H9 (cell line): ENCODE measurements around the gene ATAD5. TPM values are rescaled to one million over a fixed set of nuclear protein-coding genes. Genes with fewer than 3 reads are reported as not detected.
"Not testable (repeated sequence)": the region's sequence is repeated elsewhere in the genome, so short reads cannot be mapped to it uniquely, and the experiment has no call there.

ENCODE experiments used
- DNase-seq: peaks from one replicate; pipeline ENCODE4 v3.0.0-alpha.2; 2017
- H2AFZ ChIP-seq: one replicate; pipeline ENCODE4 v1.6.1; 2013; ENCODE audit warnings: mild to moderate bottlenecking, low read length, control low read depth, moderate library complexity
- H2AK5ac ChIP-seq: 2 replicates; pipeline ENCODE4 v1.6.1; 2013; ENCODE audit warnings: low read length, control low read depth, mixed read lengths; ENCODE audit not compliant: insufficient read length
- H2BK120ac ChIP-seq: one replicate; pipeline ENCODE4 v1.6.1; 2013; ENCODE audit warnings: low read depth, mild to moderate bottlenecking, low read length, control low read depth, inconsistent platforms; ENCODE audit not compliant: poor library complexity, severe bottlenecking
- H2BK12ac ChIP-seq: 2 replicates; pipeline ENCODE4 v1.6.1; 2013; ENCODE audit warnings: low read length, control low read depth, mixed read lengths, low read depth; ENCODE audit not compliant: insufficient read length
- H2BK15ac ChIP-seq: 2 replicates; pipeline ENCODE4 v1.6.1; 2013; ENCODE audit warnings: low read depth, low read length, control low read depth
- H2BK20ac ChIP-seq: one replicate; pipeline ENCODE4 v1.6.1; 2013; ENCODE audit warnings: low read depth, mild to moderate bottlenecking, low read length, control low read depth, inconsistent platforms; ENCODE audit not compliant: poor library complexity, severe bottlenecking
- H2BK5ac ChIP-seq: 2 replicates; pipeline ENCODE4 v1.6.1; 2013; ENCODE audit warnings: low read length, control low read depth, mixed read lengths; ENCODE audit not compliant: insufficient read length
- H3K14ac ChIP-seq: 2 replicates; pipeline ENCODE4 v1.6.1; 2013; ENCODE audit warnings: low read length, control low read depth; ENCODE audit not compliant: insufficient read depth
- H3K18ac ChIP-seq: 2 replicates; pipeline ENCODE4 v1.6.1; 2013; ENCODE audit warnings: low read depth, mild to moderate bottlenecking, mixed read lengths, low read length, control low read depth; ENCODE audit not compliant: insufficient read length
- H3K23ac ChIP-seq: 2 replicates; pipeline ENCODE4 v1.6.1; 2013; ENCODE audit warnings: low read length, control low read depth, mixed read lengths, low read depth; ENCODE audit not compliant: insufficient read length
- H3K23me2 ChIP-seq: 2 replicates; pipeline ENCODE4 v1.6.1; 2013; ENCODE audit warnings: low read depth, mild to moderate bottlenecking, mixed read lengths, low read length, control low read depth; ENCODE audit not compliant: insufficient read length, poor library complexity, severe bottlenecking
- H3K27ac ChIP-seq: 2 replicates; pipeline ENCODE4 v1.5.1; 2013; ENCODE audit warnings: low read length, control low read depth, mixed read lengths, low read depth; ENCODE audit not compliant: insufficient read length
- H3K27me3 ChIP-seq: 2 replicates; pipeline ENCODE4 v1.6.1; 2013; ENCODE audit warnings: low read length, control low read depth, inconsistent platforms; ENCODE audit not compliant: insufficient read depth
- H3K4ac ChIP-seq: 2 replicates; pipeline ENCODE4 v1.6.1; 2013; ENCODE audit warnings: low read depth, mild to moderate bottlenecking, control low read depth, inconsistent platforms, low read length, moderate library complexity
- H3K4me1 ChIP-seq: 2 replicates; pipeline ENCODE4 v1.6.1; 2013; ENCODE audit warnings: low read length, control low read depth, inconsistent platforms; ENCODE audit not compliant: insufficient read depth
- H3K4me2 ChIP-seq: 2 replicates; pipeline ENCODE4 v1.6.1; 2013; ENCODE audit warnings: low read length, control low read depth, mixed read lengths; ENCODE audit not compliant: insufficient read length, insufficient read depth
- H3K56ac ChIP-seq: 2 replicates; pipeline ENCODE4 v1.6.1; 2013; ENCODE audit warnings: low read depth, mild to moderate bottlenecking, mixed read lengths, low read length, control low read depth; ENCODE audit not compliant: insufficient read length
- H3K79me1 ChIP-seq: 2 replicates; pipeline ENCODE4 v1.6.1; 2013; ENCODE audit warnings: low read depth, mild to moderate bottlenecking, moderate library complexity, low read length, control low read depth, inconsistent platforms; ENCODE audit not compliant: insufficient read depth, poor library complexity, severe bottlenecking
- H3K79me2 ChIP-seq: 2 replicates; pipeline ENCODE4 v1.6.1; 2013; ENCODE audit warnings: low read length, control low read depth, inconsistent platforms; ENCODE audit not compliant: insufficient read depth
- H3K9ac ChIP-seq: 2 replicates; pipeline ENCODE4 v1.6.1; 2013; ENCODE audit warnings: low read length, control low read depth, mixed read lengths; ENCODE audit not compliant: insufficient read length; ENCODE audit errors: extremely low read depth
- H3K9me3 ChIP-seq: one replicate; pipeline ENCODE4 v1.6.1; 2013; ENCODE audit warnings: low read depth, low read length, inconsistent platforms; ENCODE audit not compliant: control insufficient read depth
- H3T11ph ChIP-seq: one replicate; pipeline ENCODE4 v1.6.1; 2013; ENCODE audit warnings: mild to moderate bottlenecking, low read length, control low read depth, inconsistent platforms
- H4K20me1 ChIP-seq: one replicate; pipeline ENCODE4 v1.6.1; 2013; ENCODE audit not compliant: control insufficient read depth, insufficient read length, insufficient read depth
- H4K5ac ChIP-seq: 2 replicates; pipeline ENCODE4 v1.6.1; 2013; ENCODE audit warnings: low read depth, mild to moderate bottlenecking, mixed read lengths, low read length, control low read depth; ENCODE audit not compliant: insufficient read length
- H4K8ac ChIP-seq: replicated peaks from 2 replicates; pipeline ENCODE4 v1.6.1; 2013; ENCODE audit warnings: low read length, control low read depth, mixed read lengths, low read depth; ENCODE audit not compliant: insufficient read length
- H4K91ac ChIP-seq: 2 replicates; pipeline ENCODE4 v1.6.1; 2013; ENCODE audit warnings: low read depth, mild to moderate bottlenecking, moderate library complexity, mixed read lengths, low read length, control low read depth; ENCODE audit not compliant: insufficient read length
- H3K27ac Mint-ChIP-seq, 3 experiments: 2 replicates in 2 of 3; 3 replicates in 1 of 3; pipeline ENCODE4 v1.8.0; 2020 to 2021; ENCODE audit warnings: mixed read lengths in 3 of 3, mild to moderate bottlenecking in 1 of 3, moderate library complexity in 1 of 3
- H3K27me3 Mint-ChIP-seq: 2 replicates; pipeline ENCODE4 v1.8.0; 2021; ENCODE audit warnings: low read depth, mild to moderate bottlenecking, moderate library complexity, mixed read lengths
- H3K36me3 Mint-ChIP-seq, 3 experiments: 2 replicates in 2 of 3; 3 replicates in 1 of 3; pipeline ENCODE4 v1.8.0; 2020 to 2021; ENCODE audit warnings: low read depth in 3 of 3, mixed read lengths in 3 of 3; ENCODE audit not compliant: insufficient read depth in 1 of 3
- H3K4me1 Mint-ChIP-seq, 2 experiments: 2 replicates each; pipeline ENCODE4 v1.8.0; 2020; ENCODE audit warnings: mixed read lengths in 2 of 2
- H3K4me3 Mint-ChIP-seq, 2 experiments: 2 replicates in 1 of 2; 3 replicates in 1 of 2; pipeline ENCODE4 v1.8.0; 2020 to 2021; ENCODE audit warnings: mild to moderate bottlenecking in 2 of 2, mixed read lengths in 2 of 2, moderate library complexity in 1 of 2
- H3K9me3 Mint-ChIP-seq, 2 experiments: 2 replicates in 1 of 2; 3 replicates in 1 of 2; pipeline ENCODE4 v1.8.0; 2020; ENCODE audit warnings: mild to moderate bottlenecking in 2 of 2, mixed read lengths in 2 of 2, moderate library complexity in 1 of 2
- WGBS: extraction: QIAGEN DNeasy Blood & Tissue Kit; methylation state at CpG from one replicate; pipeline ENCODE4 v1.1.7; 2013; ENCODE audit warnings: missing lambda C conversion rate, low lambda C conversion rate, mixed read lengths; ENCODE audit not compliant: insufficient read length; ENCODE audit errors: extremely low coverage; 5-methylcytosine and 5-hydroxymethylcytosine counted together
- total RNA-seq: library from RNA; stranded (reverse); gene quantifications from 2 replicates; pipeline ENCODE4 v1.2.1, GENCODE V29; 2021

Gene ATAD5
- total RNA-seq, 1 experiment from 2014 or later: 27.0 TPM

- not testable (repeated sequence) for H3K27me3 Mint-ChIP-seq, H3K4ac ChIP-seq, H4K5ac ChIP-seq, H4K20me1 ChIP-seq, H3K27ac Mint-ChIP-seq, H2AK5ac ChIP-seq, H3K27me3 ChIP-seq, H3K4me3 Mint-ChIP-seq, H3K14ac ChIP-seq, H2AFZ ChIP-seq, H4K91ac ChIP-seq, H2BK12ac ChIP-seq, H3K4me1 Mint-ChIP-seq, H3T11ph ChIP-seq, H3K23me2 ChIP-seq, H2BK15ac ChIP-seq, H3K9ac ChIP-seq, H4K8ac ChIP-seq, H3K18ac ChIP-seq, H3K4me1 ChIP-seq, H3K79me1 ChIP-seq, H2BK5ac ChIP-seq, H2BK120ac ChIP-seq, H3K9me3 Mint-ChIP-seq, H3K4me2 ChIP-seq, H3K27ac ChIP-seq, H3K9me3 ChIP-seq, H3K79me2 ChIP-seq, H2BK20ac ChIP-seq, H3K23ac ChIP-seq, H3K56ac ChIP-seq, DNase-seq
- 100% methylated on average over 2 of the region's 9 CpGs for WGBS
- H3K36me3 Mint-ChIP-seq: peaks cover 0 to 14% (median 9%) of the 10 kb centered on the region in 3 experiments; a peak in 5 of 7 replicates
Observed at GRCh38 chr17:30814860-30815259, 16.9 kb upstream of the ATAD5 start.
